HepG2 (cell line): ENCODE data around the gene BPIFB2. TPM values are rescaled to one million over a fixed set of nuclear protein-coding genes. Genes with fewer than 3 reads are reported as not detected.

Source experiments
- AGO2 ChIP-seq: fragments of 200-400 bp; formaldehyde crosslinking; optimal IDR thresholded peaks from 2 replicates; pipeline ENCODE3; 2017; ENCODE audit warnings: mild to moderate bottlenecking, low read depth, low read length, moderate library complexity
- ATM ChIP-seq: fragments of 450-650 bp; IDR thresholded peaks from 2 replicates; pipeline ENCODE4 v1.7.1; 2017; ENCODE audit warnings: mild to moderate bottlenecking, borderline replicate concordance
- RBAK ChIP-seq: sonication (generic); formaldehyde crosslinking; IDR thresholded peaks from 2 replicates; pipeline ENCODE4 v1.5.1; 2020; ENCODE audit warnings: mild to moderate bottlenecking, missing genetic modification reagents
- SMARCE1 ChIP-seq: fragments of 450-650 bp; IDR thresholded peaks from 2 replicates; pipeline ENCODE4 v1.6.1; 2017; ENCODE audit warnings: borderline replicate concordance
- SP1 ChIP-seq, 2 experiments: fragments of 450-650 bp in 1 of 2; sonication (generic) in 1 of 2; formaldehyde crosslinking in 1 of 2; IDR thresholded peaks; 2 replicates each; pipeline versions ENCODE4 v1.4.0 to v1.6.1; 2016 to 2020; ENCODE audit warnings: missing genetic modification reagents in 1 of 2
- ZNF260 ChIP-seq: sonication (generic); formaldehyde crosslinking; IDR thresholded peaks from 2 replicates; pipeline ENCODE4 v1.4.0; 2020; ENCODE audit warnings: missing genetic modification reagents, low read depth, mild to moderate bottlenecking, borderline replicate concordance
- ZNF547 ChIP-seq: sonication (generic); formaldehyde crosslinking; IDR thresholded peaks from 2 replicates; pipeline ENCODE4 v1.5.1; 2020; ENCODE audit warnings: mild to moderate bottlenecking, missing genetic modification reagents
- ZNF552 ChIP-seq: sonication (generic); formaldehyde crosslinking; IDR thresholded peaks from 2 replicates; pipeline ENCODE4 v1.9.0; 2022; ENCODE audit warnings: missing genetic modification reagents, mild to moderate bottlenecking, borderline replicate concordance
- ZNF749 ChIP-seq: sonication (generic); formaldehyde crosslinking; IDR thresholded peaks from 2 replicates; pipeline ENCODE4 v1.8.0; 2022; ENCODE audit warnings: mild to moderate bottlenecking, missing genetic modification reagents, moderate library complexity, borderline replicate concordance
- ZNF777 ChIP-seq: sonication (generic); formaldehyde crosslinking; IDR thresholded peaks from 2 replicates; pipeline ENCODE4 v1.4.0; 2020; ENCODE audit warnings: missing genetic modification reagents
- polyA plus RNA-seq, 8 experiments: library from polyadenylated mRNA; depleted of rRNA in 3 of 8; stranded (reverse) in 7 of 8; unstranded in 1 of 8; fragments of >200 nt; fragmentation: Illumina TruSeq in 4 of 8; extraction: Trizol in 4 of 8; gene quantifications; 2 replicates each; pipeline versions ENCODE4 v1.2.1 to v1.2.3, GENCODE V29; 2011 to 2016; ENCODE audit warnings: low read depth in 4 of 8, missing spikeins in 1 of 8, mixed read lengths in 1 of 8; ENCODE audit not compliant: insufficient read depth in 1 of 8
- total RNA-seq, 5 experiments: library from RNA; depleted of rRNA; stranded (reverse); fragments of >200 nt; fragmentation: Illumina TruSeq; extraction: Trizol; gene quantifications; 2 replicates each; pipeline ENCODE4 v1.2.3, GENCODE V29; 2016; ENCODE audit warnings: low read depth in 1 of 5
- TF ChIP-seq, protein P1 (sequence below): sonication (generic); formaldehyde crosslinking; conservative IDR thresholded peaks from 2 replicates; pipeline ENCODE4 v1.8.0; 2022; ENCODE audit warnings: missing genetic modification reagents
- TF ChIP-seq, protein P2 (sequence below): sonication (generic); formaldehyde crosslinking; IDR thresholded peaks from 2 replicates; pipeline ENCODE4 v1.8.1; 2023; ENCODE audit warnings: mild to moderate bottlenecking, missing genetic modification reagents
- TF ChIP-seq, protein P3 (sequence below): IDR thresholded peaks from 2 replicates; pipeline ENCODE4 v1.6.1; 2016; ENCODE audit warnings: control low read depth
- TF ChIP-seq, protein P4 (sequence below), 2 experiments: sonication (generic) in 1 of 2; formaldehyde crosslinking in 1 of 2; IDR thresholded peaks; 2 replicates each; pipeline versions ENCODE4 v1.4.0 to v1.6.1; 2016 to 2020; ENCODE audit warnings: borderline replicate concordance in 1 of 2, low read depth in 1 of 2, mild to moderate bottlenecking in 1 of 2, missing genetic modification reagents in 1 of 2

BPIFB2 gene
- total and polyA plus RNA-seq, 2 of the 13 experiments (the other 11 are each of a cell fraction or from before 2014, with no cell fraction given) = 54.5 to 902 TPM

DNA sequence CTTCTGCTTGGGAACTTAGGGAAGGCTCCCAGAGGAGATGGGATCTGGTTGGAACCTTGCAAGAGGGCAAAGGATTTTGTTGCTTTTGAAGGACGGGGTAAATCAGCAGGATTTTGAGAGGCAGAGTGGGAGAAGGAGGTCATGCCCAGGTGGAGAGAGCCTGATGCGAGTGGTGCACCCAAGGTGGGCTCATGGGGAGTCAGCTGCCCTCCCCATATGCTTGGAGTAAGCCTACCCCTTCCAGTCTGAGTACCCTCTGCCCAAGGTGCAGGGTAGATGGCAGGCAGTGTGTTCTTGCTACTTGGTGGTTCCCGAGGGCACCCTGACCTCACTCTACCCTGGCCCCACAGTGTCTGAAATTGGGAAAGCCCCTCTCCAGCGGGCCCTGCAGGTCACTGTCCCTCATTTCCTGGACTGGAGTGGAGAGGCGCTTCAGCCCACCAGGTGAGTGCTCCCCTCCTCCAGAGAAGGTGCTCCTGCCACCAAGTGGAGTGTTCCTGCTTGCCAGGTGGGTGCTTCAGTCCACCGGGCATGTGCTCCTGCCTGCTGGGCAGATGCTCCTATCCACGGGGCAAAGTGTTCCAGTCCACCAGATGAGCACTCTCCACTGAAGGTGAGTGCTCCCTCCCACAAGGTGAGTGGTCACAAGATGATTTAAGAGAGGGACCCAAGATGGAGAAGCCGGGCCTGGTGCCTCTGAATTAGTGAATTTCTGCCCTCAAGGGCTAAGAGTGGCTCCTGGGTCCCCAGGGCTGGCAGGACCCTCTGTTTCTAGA lies 3.4 kb downstream of the BPIFB2 start (continued):
- TF ChIP-seq, protein P1, sequence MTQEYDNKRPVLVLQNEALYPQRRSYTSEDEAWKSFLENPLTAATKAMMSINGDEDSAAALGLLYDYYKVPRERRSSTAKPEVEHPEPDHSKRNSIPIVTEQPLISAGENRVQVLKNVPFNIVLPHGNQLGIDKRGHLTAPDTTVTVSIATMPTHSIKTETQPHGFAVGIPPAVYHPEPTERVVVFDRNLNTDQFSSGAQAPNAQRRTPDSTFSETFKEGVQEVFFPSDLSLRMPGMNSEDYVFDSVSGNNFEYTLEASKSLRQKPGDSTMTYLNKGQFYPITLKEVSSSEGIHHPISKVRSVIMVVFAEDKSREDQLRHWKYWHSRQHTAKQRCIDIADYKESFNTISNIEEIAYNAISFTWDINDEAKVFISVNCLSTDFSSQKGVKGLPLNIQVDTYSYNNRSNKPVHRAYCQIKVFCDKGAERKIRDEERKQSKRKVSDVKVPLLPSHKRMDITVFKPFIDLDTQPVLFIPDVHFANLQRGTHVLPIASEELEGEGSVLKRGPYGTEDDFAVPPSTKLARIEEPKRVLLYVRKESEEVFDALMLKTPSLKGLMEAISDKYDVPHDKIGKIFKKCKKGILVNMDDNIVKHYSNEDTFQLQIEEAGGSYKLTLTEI = no peak
- TF ChIP-seq RBAK (CRISPR knock-in tag) (no peak), ZNF260 (CRISPR knock-in tag) (no peak), SP1 (IDR thresholded peaks at IDR 0.05) (no peak), SP1 (CRISPR knock-in tag; IDR thresholded peaks at IDR 0.05) (no peak), ZNF749 (CRISPR knock-in tag) (no peak), ATM (no peak), ZNF552 (CRISPR knock-in tag) (0 out of 2 replicates have a peak, but pooled peaks have one; percentile 43), ZNF547 (no peak), SMARCE1 (no peak), AGO2 (peak; percentile 84), ZNF777 (CRISPR knock-in tag) (peak; percentile 43; the same call in 1 of the 2 replicates)
- TF ChIP-seq, protein P2, sequence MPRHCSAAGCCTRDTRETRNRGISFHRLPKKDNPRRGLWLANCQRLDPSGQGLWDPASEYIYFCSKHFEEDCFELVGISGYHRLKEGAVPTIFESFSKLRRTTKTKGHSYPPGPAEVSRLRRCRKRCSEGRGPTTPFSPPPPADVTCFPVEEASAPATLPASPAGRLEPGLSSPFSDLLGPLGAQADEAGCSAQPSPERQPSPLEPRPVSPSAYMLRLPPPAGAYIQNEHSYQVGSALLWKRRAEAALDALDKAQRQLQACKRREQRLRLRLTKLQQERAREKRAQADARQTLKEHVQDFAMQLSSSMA (CRISPR knock-in tag) = peak; percentile 54; the same call in 1 of the 2 replicates
- TF ChIP-seq, protein P3, sequence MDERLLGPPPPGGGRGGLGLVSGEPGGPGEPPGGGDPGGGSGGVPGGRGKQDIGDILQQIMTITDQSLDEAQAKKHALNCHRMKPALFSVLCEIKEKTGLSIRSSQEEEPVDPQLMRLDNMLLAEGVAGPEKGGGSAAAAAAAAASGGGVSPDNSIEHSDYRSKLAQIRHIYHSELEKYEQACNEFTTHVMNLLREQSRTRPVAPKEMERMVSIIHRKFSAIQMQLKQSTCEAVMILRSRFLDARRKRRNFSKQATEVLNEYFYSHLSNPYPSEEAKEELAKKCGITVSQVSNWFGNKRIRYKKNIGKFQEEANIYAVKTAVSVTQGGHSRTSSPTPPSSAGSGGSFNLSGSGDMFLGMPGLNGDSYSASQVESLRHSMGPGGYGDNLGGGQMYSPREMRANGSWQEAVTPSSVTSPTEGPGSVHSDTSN (CRISPR knock-in tag) = no peak
- TF ChIP-seq, protein P4, sequence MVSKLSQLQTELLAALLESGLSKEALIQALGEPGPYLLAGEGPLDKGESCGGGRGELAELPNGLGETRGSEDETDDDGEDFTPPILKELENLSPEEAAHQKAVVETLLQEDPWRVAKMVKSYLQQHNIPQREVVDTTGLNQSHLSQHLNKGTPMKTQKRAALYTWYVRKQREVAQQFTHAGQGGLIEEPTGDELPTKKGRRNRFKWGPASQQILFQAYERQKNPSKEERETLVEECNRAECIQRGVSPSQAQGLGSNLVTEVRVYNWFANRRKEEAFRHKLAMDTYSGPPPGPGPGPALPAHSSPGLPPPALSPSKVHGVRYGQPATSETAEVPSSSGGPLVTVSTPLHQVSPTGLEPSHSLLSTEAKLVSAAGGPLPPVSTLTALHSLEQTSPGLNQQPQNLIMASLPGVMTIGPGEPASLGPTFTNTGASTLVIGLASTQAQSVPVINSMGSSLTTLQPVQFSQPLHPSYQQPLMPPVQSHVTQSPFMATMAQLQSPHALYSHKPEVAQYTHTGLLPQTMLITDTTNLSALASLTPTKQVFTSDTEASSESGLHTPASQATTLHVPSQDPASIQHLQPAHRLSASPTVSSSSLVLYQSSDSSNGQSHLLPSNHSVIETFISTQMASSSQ (IDR thresholded peaks at IDR 0.05; ENCODE audit: low read depth) = no peak
- TF ChIP-seq, protein P4 (CRISPR knock-in tag; IDR thresholded peaks at IDR 0.05; ENCODE audit: borderline replicate concordance) = peak; percentile 30; the same call in 1 of the 2 replicates
